IPS-18a (cell line): ENCODE measurements around the gene TRIM49B.
"Not testable (repeated sequence)": the region's sequence is repeated elsewhere in the genome, so short reads cannot be mapped to it uniquely, and the experiment has no call there.

Source experiments
- H3K27ac ChIP-seq: one replicate; pipeline ENCODE4 v1.5.1; 2013; ENCODE audit warnings: low read length
- H3K27me3 ChIP-seq: one replicate; pipeline ENCODE4 v1.6.1; 2013; ENCODE audit warnings: mild to moderate bottlenecking, low read length; ENCODE audit not compliant: control insufficient read depth, insufficient read depth
- H3K36me3 ChIP-seq: one replicate; pipeline ENCODE4 v1.6.1; 2013; ENCODE audit warnings: low read depth, low read length; ENCODE audit not compliant: control insufficient read depth
- H3K4me1 ChIP-seq: one replicate; pipeline ENCODE4 v1.6.1; 2013; ENCODE audit warnings: low read depth, low read length; ENCODE audit not compliant: control insufficient read depth
- H3K4me3 ChIP-seq: one replicate; pipeline ENCODE4 v1.5.1; 2013; ENCODE audit warnings: low read length
- H3K9ac ChIP-seq: one replicate; pipeline ENCODE4 v1.6.1; 2013; ENCODE audit warnings: mild to moderate bottlenecking, low read length, moderate library complexity
- H3K9me3 ChIP-seq: one replicate; pipeline ENCODE4 v1.6.1; 2013; ENCODE audit warnings: low read depth, low read length; ENCODE audit not compliant: control insufficient read depth

Gene TRIM49B, protein sequence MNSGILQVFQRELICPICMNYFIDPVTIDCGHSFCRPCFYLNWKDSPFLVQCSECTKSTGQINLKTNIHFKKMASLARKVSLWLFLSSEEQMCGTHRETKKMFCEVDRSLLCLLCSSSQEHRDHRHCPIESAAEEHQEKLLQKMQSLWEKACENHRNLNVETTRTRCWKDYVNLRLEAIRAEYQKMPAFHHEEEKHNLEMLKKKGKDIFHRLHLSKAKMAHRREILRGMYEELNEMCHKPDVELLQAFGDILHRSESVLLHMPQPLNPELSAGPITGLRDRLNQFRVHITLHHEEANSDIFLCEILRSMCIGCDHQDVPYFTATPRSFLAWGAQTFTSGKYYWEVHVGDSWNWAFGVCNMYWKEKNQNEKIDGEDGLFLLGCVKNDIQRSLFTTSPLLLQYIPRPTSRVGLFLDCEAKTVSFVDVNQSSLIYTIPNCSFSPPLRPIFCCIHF

DNA sequence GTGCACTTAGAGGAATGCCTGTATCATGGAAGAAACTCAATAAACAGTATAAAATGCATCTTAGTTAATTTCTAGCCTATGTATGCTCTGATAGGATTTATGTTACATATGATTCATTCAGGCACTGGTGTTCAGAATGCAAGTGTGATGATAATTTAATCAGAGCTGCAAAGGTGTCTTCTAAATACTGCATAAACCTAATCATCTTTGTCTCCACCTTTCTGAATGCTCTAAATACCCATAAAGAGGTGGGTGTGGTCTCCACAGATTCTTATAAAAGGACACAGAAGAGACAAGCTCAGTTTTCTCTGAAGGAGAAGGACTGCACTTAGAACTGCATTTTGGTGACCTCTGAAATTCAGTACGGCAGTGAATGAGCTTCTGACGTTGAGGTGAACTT is at the start of gene TRIM49B:
TSS of gene TRIM49B (plus strand) at position 301 of the 400 bp plus-strand sequence. CDS start 2,777 bp downstream, outside the sequence.
- H3K4me3 ChIP-seq, H3K27ac ChIP-seq, H3K9ac ChIP-seq, H3K36me3 ChIP-seq, H3K27me3 ChIP-seq, H3K4me1 ChIP-seq, H3K9me3 ChIP-seq: not testable (repeated sequence)

DNA sequence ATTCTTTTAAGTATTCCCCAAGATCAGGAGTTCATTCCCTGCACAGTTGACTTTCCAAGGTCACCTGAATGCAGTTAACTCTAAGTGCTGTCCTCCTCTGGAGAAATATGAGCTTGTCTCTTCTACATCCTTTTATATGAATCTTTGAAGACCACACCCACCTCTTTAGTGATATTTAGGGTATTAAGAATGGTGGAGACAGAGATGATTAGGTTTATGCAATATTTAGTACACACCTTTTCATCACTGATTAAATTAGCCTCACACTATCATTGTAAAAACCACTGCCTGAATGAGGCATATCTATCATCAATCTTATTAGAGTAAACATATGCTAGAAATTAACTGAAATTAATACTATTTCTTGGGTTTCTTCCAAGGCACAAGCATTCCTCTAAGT is 44.8 kb upstream of the TRIM49B start, which contains the start of gene TRIM51G:
TSS of gene TRIM51G (minus strand) at position 101 of the 400 bp plus-strand sequence. CDS start 2,190 bp downstream, outside the sequence.
- not testable (repeated sequence) for H3K9ac ChIP-seq, H3K27me3 ChIP-seq, H3K4me3 ChIP-seq, H3K27ac ChIP-seq, H3K36me3 ChIP-seq, H3K4me1 ChIP-seq
- H3K9me3 ChIP-seq = peaks cover 39% of the 10 kb centered on the region

DNA sequence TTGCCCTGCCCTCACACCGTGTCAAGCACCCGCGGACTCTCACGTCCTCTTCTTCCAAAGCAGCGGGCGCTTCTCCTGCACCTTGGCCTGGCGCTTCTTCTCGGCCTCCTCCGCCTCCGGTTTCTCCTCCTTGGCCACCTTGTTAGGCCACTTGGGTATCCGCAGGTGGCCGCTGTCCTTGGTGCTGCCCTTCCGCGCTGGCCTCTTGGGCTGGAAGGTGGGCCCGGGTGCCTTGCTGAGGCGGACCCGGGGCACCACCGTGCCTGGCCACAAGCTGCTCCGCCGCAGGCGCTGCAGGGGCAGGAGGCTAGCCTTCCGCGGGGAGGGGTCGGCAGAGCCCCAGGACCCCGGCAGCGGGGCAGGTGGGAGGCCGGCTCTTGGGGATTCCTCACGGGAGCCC is 19.6 kb downstream of the TRIM49B start:
- H3K27me3 ChIP-seq, H3K9ac ChIP-seq, H3K36me3 ChIP-seq, H3K27ac ChIP-seq, H3K4me1 ChIP-seq, H3K4me3 ChIP-seq: not testable (repeated sequence)
- peaks cover 20% of the 10 kb centered on the region for H3K9me3 ChIP-seq

DNA sequence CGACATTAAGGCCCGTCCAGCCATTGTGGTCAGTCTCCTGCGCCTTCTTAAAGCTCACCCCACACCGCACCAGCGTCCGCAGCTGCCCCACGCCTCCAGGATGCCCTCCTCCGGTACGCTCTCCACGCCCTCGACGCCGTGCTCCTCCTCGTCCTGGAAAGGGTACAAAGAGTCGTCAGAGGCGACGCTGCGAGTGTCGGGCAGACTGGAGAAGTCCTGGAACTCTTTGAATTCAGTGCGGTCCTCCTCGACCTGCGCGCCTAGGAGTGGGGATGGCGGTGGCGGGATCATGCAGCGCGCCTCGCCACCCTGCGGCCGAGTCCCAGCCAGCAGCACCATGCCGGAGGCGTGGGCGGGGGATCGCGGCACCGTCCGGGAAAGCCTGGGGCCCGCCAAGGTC is 21.2 kb downstream of the TRIM49B start:
- H3K4me3 ChIP-seq, H3K9ac ChIP-seq, H3K36me3 ChIP-seq, H3K27ac ChIP-seq, H3K4me1 ChIP-seq, H3K27me3 ChIP-seq: not testable (repeated sequence)
- H3K9me3 ChIP-seq = peaks cover 26% of the 10 kb centered on the region

DNA sequence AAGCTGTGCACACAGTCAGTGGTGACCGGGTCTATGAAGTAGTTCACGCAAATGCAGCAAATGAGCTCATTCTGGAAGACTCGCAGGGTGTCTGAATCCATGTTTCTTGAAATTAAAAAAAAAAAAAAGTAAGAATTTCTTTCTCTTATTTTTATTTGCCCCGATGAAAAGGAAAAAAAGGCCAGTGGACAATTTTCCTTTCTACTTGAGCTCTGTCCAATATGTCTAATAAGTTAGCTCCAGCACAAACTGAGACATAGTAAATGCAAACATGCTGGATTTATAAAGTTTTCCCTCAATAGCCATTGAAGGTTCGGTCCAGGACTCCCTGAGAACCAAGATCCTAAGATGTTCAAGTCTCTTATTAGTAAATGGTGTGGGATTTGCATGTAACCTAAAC is 30.4 kb downstream of the TRIM49B start, which contains the start of gene TRIM64C:
TSS of gene TRIM64C (minus strand) at position 101 of the 400 bp plus-strand sequence. CDS start at position 101, 0 bp downstream.
- not testable (repeated sequence) for H3K4me3 ChIP-seq, H3K36me3 ChIP-seq, H3K4me1 ChIP-seq, H3K27ac ChIP-seq, H3K27me3 ChIP-seq, H3K9ac ChIP-seq
- peaks cover 41% of the 10 kb centered on the region for H3K9me3 ChIP-seq

DNA sequence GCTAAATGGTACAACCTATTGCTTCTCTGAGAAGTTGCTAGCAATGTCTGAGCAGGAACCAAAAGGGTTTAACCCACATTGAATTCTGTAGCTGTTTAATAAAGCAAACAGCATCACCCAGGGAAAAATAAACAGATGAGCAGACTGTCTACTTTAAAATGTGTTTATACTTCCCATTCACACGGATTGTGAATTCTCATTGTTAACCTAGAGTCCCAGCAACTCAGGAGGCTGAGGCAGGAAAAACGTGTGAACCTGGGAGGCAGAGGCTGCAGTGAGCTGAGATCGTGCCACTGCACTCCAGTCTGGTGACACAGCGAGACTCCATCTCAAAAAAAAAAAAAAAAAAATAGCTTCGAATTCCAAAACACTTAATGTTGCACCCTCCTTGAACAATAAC is 41.3 kb downstream of the TRIM49B start:
- H3K36me3 ChIP-seq, H3K9ac ChIP-seq, H3K27ac ChIP-seq, H3K4me3 ChIP-seq, H3K27me3 ChIP-seq, H3K4me1 ChIP-seq: not testable (repeated sequence)
- H3K9me3 ChIP-seq = peaks cover 47% of the 10 kb centered on the region
